ENCODE results near the gene LRRC41.

The LRRC41 gene

DNA sequence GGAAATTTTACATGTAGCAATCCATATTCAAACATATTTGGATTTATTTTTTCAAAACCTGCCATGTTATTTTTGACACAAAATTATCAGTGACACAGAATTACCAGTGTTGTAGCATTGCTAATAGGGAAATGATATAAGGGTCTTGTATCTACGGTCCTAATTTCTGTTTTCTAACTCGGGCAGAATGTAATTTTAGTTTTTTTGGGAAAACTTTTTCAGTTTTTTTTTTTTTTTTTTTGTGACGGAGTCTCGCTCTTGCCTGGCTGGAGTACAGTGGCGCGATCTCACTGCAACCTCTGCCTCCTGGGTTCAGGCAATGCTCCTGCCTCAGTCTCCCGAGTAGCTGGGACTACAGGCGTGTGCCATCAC lies 2.7 kb upstream of the LRRC41 start:
- no peak overlapping the region; the same call in 1 of the 2 replicates for H3K4me3 ChIP-seq (ENCODE audit: low read length)
- TF ChIP-seq ZNF274 (IDR thresholded peaks at IDR 0.05; ENCODE audit: low read depth, low read length) = no peak

DNA sequence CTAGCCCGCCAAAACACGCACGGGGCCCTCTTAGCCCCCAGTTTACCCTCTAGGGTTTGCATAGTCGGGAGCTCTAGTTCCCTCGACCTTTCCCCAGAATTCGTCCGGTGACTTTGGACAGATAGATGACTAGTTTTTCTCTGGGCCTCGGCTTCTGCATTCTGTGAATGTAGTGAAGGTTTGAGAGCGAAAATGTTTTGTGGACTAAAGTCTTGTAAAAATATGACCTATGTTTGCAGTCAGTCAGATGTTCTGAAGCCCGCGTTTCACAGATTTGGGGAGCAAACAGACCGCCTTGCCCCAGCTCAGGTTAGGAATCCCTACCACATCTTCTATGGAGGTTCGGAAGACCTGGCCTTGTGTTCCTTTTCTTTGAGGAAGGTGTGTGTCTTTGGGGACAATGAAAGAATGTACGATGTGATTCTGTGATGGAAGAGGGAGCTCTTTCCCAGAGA lies 483 bp upstream of the LRRC41 start:
- TF ChIP-seq ZNF274 (IDR thresholded peaks at IDR 0.05; ENCODE audit: low read depth, low read length) = no peak
- H3K4me3 ChIP-seq (ENCODE audit: low read length) = peak overlapping the region; percentile 100

DNA sequence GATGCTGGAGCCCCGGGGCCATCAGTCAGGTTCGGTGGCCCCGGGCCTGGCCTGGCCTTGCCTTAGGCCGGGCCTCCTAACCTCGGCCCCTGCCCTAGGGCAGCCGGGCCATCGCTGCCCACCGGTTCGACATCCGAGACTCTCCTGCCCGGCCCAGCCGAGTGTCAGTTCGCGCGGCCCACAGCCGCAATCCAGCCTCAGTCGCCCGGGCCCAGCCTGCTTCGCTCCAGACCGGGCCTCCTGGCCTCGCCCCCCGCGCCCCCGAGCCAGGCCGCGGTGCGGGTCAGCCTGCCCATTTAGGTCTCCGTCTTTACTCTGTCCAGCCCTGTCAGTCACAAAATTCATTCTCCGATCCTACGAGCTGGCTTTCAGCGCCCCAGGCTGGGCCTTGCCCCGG lies 777 bp downstream of the LRRC41 start:
- TF ChIP-seq ZNF274 (IDR thresholded peaks at IDR 0.05; ENCODE audit: low read depth, low read length) = no peak
- peak overlapping the region; percentile 79 for H3K4me3 ChIP-seq (ENCODE audit: low read length)

DNA sequence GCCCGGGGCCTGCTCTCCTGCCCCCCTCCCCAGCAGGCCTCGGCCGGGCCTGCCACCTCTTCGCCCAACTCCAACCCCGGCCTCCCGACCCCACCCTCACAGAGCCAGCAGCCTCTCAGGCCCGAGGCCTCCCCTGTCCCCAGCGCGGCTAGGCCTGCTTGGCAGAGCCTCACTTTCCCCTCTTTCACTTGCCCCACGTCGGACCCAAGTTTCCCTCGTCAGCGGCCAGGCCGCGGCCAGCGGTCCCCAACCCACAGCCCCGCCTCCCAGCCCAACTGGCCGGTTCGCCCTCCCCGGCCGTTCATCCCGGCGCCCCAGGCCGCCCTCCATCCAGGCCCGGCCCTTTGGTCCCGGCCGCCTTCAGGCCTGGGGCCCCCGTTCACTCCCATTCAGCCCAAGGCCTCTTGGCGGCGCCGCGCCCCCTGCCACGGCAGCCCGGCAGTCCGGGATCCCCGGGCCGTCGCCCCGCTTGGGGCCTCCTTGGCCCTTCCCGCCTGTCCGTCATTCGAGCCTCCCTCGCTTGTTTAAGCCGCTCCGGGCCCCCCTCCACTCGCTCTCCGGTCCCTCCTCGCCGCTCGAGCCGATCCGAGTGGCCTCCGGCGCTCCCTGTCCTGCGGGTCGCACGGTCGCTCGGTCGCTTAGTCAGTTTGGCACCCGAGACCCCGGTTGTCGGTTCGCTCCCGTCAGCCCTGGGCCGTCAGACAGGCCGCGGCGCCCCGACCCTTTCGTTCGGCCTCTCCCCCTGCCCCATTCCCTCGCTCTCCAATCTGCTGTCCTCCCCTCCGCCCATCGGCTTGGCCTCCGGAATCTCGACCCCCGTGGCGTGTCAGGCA lies 1.4 kb downstream of the LRRC41 start:
- H3K4me3 ChIP-seq (ENCODE audit: low read length) = peak overlapping the region; percentile 79
- no peak for TF ChIP-seq ZNF274 (IDR thresholded peaks at IDR 0.05; ENCODE audit: low read depth, low read length)

DNA sequence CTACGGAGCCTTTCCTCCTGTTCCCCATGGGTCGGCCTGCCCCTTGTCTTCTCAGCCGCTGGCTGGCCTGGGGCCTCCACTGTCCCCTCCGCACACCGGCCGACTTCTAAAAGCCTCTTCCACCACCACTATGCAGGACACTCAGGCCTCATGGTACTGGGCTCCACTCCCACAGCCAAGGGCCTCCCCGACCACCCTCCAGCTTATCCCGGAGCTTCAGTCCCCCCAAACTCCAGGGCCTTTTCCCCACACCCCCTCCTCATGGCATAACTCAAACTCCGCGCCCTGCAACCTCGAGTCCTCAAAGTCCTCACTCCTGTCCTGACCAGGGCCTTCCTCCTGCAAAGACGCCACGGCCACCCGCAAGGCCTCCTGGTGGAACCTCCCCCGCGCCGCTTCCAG lies 2.0 kb downstream of the LRRC41 start:
- TF ChIP-seq ZNF274 (IDR thresholded peaks at IDR 0.05; ENCODE audit: low read depth, low read length) = no peak
- H3K4me3 ChIP-seq (ENCODE audit: low read length) = peak overlapping the region; percentile 79

- no peak for TF ChIP-seq ZNF274 (IDR thresholded peaks at IDR 0.05; ENCODE audit: low read depth, low read length)
Observed at GRCh38 chr1:46300673-46301405, 2.6 kb downstream of the LRRC41 start.

GRCh38 chr1:46298387-46298786 lies 5.0 kb downstream of the LRRC41 start:
- H3K4me3 ChIP-seq (ENCODE audit: low read length) = no peak overlapping the region
- no peak for TF ChIP-seq ZNF274 (IDR thresholded peaks at IDR 0.05; ENCODE audit: low read depth, low read length)

More at GRCh38 chr1:46300673-46301405, 2.6 kb downstream of the LRRC41 start:
- peak overlapping the region; percentile 79 for H3K4me3 ChIP-seq (ENCODE audit: low read length)

DNA sequence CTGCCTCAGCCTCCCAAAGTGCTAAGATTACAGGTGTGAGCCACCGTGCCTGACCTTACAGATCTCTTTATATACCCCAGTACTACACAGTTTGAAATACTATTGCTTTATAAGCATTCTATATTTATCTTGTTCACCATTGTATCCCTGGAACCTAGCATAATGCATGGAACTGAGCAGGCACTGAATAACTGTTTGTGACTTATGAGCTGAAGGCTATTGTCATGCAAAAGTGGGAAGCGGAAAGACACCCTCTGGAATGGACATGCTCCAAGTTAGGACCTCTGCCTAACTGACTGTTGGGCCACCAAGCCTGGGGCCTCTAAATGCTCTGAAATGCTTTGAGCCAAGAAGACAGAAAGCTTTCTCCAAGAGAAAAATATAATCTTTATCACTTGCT lies 8.1 kb downstream of the LRRC41 start:
- H3K4me3 ChIP-seq (ENCODE audit: low read length) = no peak overlapping the region
- TF ChIP-seq ZNF274 (IDR thresholded peaks at IDR 0.05; ENCODE audit: low read depth, low read length) = no peak

GRCh38 chr1:46289976-46290375 lies 13.4 kb downstream of the LRRC41 start:
- TF ChIP-seq ZNF274 (IDR thresholded peaks at IDR 0.05; ENCODE audit: low read depth, low read length) = no peak
- H3K4me3 ChIP-seq (ENCODE audit: low read length) = no peak overlapping the region

GRCh38 chr1:46289134-46289494 lies 14.3 kb downstream of the LRRC41 start:
- H3K4me3 ChIP-seq (ENCODE audit: low read length) = no peak overlapping the region

GRCh38 chr1:46288485-46289133 lies 14.8 kb downstream of the LRRC41 start:
- no peak for TF ChIP-seq ZNF274 (IDR thresholded peaks at IDR 0.05; ENCODE audit: low read depth, low read length)
- no peak overlapping the region for H3K4me3 ChIP-seq (ENCODE audit: low read length)

More at GRCh38 chr1:46289134-46289494, 14.3 kb downstream of the LRRC41 start:
- no peak for TF ChIP-seq ZNF274 (IDR thresholded peaks at IDR 0.05; ENCODE audit: low read depth, low read length)

GRCh38 chr1:46285730-46286477 lies 17.5 kb downstream of the LRRC41 start:
- H3K4me3 ChIP-seq (ENCODE audit: low read length) = no peak overlapping the region
- TF ChIP-seq ZNF274 (IDR thresholded peaks at IDR 0.05; ENCODE audit: low read depth, low read length) = no peak

DNA sequence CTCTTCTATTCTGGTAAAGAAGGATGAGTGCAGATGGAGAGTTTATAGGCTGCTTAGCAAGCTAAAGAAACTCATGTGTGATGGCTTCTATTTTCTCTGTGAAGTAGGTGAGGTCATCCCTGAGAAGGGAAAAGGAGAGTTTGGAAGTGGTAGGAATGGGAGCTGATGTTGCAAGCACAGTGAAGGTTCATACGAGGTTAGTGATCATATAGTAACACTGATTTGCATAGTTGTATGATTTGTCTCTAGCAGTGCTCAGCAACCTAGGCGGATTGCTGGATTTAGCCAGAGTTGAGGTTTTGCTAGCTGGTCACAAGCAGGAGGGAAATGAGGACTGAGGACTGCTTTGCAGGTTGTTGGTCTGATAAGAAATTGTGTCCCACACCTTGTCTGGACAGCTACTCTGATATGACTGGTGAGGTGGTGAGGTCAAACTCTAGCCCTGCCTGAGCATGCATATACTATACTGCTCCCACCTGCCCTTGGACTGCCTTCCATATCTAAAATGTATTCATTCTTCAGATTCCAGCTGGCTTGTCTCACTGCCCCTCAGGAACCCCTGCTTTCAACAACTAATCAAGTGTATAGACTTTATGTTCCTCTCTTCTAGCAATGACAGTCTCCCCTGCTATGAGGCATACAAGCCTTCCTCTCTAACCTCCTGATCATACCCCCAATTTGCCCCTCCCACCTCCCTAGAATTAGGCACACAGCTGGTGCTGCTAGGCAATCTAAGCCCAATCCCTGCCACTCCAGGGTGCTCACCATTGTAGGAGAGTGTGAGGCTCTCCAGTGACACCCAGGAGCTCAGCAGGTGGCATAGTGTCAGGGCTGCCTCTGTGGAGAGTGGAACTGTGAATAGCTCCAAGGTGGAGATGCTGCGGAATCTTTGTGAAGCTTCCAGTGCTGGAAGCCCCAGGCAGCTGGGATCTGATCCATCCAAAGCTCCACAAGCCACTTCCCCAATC lies 18.5 kb downstream of the LRRC41 start:
- TF ChIP-seq ZNF274 (IDR thresholded peaks at IDR 0.05; ENCODE audit: low read depth, low read length) = no peak
- H3K4me3 ChIP-seq (ENCODE audit: low read length) = no peak overlapping the region

Measured in GM08714 (cell line).